T-helper 2 cell treated with Interferon-gamma antibody and Interleukin-4, amounts not matched to agents 100 ng/mL and 5 ng/mL, for 36 hours (primary cell): ENCODE measurements around the gene ZNF177. TPM values are rescaled to one million over a fixed set of nuclear protein-coding genes. Genes with fewer than 3 reads are reported as not detected.

ENCODE experiments used
- intact Hi-C: fragments of 100-400 bp; cut with micrococcal nuclease; formaldehyde crosslinking; loops from one replicate; pipeline ENCODE4 v1.15.1; 2023
- total RNA-seq: library from RNA; stranded (reverse); gene quantifications from 2 replicates; pipeline ENCODE4 v1.2.3, GENCODE V29; 2022

ZNF177 gene
- total RNA-seq, result 0.64 and 1.7 TPM in 2 replicates

- intact Hi-C loops, result no loop called here
These were observed at the start of gene ZNF177 for GRCh38 chr19:9362905-9363304. ZNF177 (plus strand) TSS chr19:9363013; CDS start chr19:9378312, 15,299 bp downstream.

DNA sequence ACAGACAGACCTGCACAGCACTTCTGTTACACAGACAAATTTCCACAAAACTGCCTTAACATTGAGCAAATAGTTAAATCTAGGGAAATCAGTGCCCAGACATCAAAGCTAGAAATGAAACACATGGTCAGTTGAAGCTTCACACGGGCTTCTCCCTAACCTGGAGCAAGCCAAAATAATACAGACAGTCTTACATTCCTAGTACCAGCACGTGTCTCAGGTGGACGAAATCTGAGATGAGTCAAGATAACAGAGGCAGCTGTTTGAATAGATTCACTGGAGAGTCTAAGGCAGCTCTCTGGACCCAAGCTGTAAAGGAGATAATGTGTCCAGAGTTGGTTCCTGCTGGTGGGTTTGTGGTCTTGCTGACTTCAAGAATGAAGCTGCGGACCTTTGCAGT lies 49.1 kb upstream of the ZNF177 start:
- intact Hi-C loops, result no loop called here

- intact Hi-C loops, result loop anchor here (5.0 kb wide), 1 partner anchor 446 kb away; the partner anchor contains the start of gene ZNF846
These were observed 41.5 kb upstream of the ZNF177 start for GRCh38 chr19:9321338-9321737.

DNA sequence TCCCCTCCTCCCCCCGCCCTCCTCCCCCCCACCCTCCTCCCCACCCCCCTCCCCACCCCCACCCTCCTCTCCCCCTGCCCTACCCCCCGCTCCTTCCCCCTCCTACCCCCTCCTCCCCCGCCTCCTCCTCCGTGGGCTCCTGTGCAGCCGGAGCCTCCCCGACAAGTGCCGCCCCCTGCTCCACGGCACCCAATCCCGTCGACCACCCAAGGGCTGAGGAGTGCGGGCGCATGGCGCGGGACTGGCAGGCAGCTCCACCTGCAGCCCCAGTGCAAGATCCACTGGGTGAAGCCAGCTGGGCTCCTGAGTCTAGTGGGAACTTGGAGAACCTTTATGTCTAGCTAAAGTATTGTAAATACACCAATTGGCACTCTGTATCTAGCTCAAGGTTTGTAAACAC lies 41.1 kb upstream of the ZNF177 start:
- intact Hi-C loops, result loop anchor here (5.0 kb wide), 1 partner anchor 446 kb away; the partner anchor contains the start of gene ZNF846

DNA sequence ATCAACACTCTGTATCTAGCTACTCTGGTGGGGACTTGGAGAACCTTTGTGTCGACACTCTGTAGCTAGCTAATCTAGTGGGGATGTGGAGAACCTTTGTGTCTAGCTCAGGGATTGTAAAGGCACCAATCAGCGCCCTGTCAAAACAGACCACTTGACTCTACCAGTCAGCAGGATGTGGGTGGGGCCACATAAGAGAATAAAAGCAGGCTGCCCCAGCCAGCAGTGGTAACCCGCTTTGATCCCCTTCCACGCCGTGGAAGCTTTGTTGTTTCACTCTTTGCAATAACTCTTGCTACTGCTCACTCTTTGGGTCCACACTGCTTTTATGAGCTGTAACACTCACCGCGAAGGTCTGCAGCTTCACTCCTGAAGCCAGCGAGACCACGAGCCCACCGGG lies 40.6 kb upstream of the ZNF177 start:
- intact Hi-C loops, result loop anchor here (5.0 kb wide), 1 partner anchor 445 kb away; the partner anchor contains the start of gene ZNF846

DNA sequence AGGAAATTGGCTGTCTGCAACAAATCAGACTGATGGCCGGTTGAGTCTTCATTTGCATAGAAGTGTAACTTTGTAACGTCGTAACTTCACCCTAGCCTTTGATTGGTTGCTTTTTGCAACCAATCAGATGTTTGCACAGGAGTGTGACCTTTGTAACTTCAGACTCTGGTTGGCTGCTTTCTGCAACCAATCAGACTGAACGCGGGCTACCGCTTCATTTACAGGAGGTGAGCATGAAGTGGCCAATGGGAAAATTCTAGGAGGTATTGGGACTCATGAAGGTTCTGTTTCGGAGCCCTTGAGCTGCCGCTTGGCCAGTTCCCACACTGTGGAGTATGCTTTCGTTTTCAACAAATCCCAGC lies 39.3 kb upstream of the ZNF177 start:
- intact Hi-C loops, result loop anchor here (5.0 kb wide), 1 partner anchor 444 kb away; the partner anchor contains the start of gene ZNF846

- intact Hi-C loops, result loop anchor here (1.0 to 5.0 kb wide), 5 partner anchors 15 to 443 kb away; partner anchors contain the start of genes ZNF121, ZNF266, ZNF317 and ZNF699
These were observed 38.8 kb upstream of the ZNF177 start, which contains the start of gene ZNF559 for GRCh38 chr19:9323919-9324583. ZNF559 (plus strand) TSS chr19:9324179; CDS start chr19:9338550, 14,371 bp downstream.

- intact Hi-C loops, result loop anchor here (1.0 to 5.0 kb wide), 5 partner anchors 15 to 443 kb away; partner anchors contain the start of genes ZNF121, ZNF266, ZNF317 and ZNF699
These were observed 38.2 kb upstream of the ZNF177 start for GRCh38 chr19:9324584-9324962.

GRCh38 chr19:9329999-9330398 lies 32.8 kb upstream of the ZNF177 start:
- intact Hi-C loops, result no loop called here

- intact Hi-C loops, result no loop called here
These were observed 20.1 kb upstream of the ZNF177 start for GRCh38 chr19:9342610-9343304.

DNA sequence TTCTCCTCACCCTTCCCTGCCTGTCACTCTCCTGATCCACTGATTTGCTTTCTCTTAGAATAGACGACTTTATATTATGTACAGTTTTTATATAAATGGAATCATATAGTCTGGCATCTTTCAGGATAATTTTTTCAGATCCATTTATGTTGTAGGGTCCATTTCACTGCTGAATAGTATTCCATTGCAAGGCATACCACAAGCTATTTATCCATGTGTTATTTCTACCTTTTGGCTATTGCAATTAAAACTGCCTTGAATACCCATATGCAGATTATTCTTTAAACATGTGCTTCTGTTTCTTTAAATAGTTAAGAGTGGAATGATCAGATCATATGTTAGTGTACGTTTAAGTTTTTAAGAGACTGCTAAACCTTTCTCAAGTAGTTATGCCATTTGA lies 17.8 kb upstream of the ZNF177 start:
- intact Hi-C loops, result no loop called here

- intact Hi-C loops, result no loop called here
These were observed 14.6 kb upstream of the ZNF177 start for GRCh38 chr19:9348253-9348652.

DNA sequence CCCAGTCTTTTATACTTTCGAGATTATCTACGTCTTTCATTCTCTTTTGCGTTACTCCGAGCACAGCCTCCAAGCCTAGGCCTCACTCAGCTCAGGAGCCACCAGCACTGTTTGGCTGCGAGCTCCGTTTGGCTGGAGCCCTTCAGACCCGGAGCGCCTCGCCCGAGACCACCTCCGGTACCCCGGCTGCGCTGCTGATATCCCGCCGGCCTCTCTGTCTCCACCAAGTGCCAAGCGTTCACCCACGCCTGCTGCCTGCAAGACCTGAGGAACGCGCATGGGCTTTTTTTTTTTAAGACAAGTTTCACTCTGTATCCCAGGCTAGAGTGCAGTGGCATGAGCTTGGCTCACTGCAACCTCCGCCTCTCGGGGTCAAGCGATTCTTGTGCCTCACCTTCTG lies 14.1 kb upstream of the ZNF177 start:
- intact Hi-C loops, result no loop called here

GRCh38 chr19:9352505-9352904 lies 10.3 kb upstream of the ZNF177 start:
- intact Hi-C loops, result no loop called here

DNA sequence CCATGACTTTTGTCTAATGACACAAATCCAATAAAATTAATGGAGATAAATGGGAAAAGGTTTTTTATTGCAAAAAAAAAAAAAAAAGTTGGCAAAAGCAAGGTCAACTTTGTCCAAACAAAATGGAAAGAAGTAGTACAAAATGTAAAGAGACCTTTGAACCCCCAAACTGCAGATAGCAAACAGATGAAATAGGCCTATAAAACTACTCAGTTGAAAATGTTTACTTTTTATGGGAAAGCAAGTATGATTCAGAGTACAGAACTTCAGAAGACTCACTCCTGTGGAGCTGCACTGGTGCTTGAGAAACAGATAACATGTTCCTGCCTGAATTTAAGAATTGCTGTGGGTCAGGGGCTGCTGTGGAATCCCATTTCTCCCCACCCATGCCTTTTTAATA lies 9.8 kb upstream of the ZNF177 start:
- intact Hi-C loops, result no loop called here

DNA sequence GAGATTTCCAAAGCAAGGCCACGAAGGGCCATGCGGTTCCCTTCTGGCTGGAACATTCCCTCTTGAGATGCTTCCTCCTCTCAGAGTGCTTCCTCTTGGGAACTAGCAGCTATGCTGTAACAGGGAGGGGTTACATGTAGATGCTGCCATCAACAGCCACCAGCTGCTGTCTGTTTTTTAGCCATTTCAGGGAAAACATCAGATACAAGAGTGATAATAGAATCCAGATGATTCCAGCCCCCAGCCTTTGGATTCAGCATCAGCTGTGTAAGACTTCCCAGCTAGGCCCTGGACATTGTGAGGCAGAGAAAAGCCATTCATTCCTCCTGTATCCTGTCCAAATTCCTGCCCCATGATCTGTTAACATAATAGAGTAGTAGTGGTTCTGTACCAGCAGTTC lies 8.2 kb upstream of the ZNF177 start:
- intact Hi-C loops, result no loop called here

DNA sequence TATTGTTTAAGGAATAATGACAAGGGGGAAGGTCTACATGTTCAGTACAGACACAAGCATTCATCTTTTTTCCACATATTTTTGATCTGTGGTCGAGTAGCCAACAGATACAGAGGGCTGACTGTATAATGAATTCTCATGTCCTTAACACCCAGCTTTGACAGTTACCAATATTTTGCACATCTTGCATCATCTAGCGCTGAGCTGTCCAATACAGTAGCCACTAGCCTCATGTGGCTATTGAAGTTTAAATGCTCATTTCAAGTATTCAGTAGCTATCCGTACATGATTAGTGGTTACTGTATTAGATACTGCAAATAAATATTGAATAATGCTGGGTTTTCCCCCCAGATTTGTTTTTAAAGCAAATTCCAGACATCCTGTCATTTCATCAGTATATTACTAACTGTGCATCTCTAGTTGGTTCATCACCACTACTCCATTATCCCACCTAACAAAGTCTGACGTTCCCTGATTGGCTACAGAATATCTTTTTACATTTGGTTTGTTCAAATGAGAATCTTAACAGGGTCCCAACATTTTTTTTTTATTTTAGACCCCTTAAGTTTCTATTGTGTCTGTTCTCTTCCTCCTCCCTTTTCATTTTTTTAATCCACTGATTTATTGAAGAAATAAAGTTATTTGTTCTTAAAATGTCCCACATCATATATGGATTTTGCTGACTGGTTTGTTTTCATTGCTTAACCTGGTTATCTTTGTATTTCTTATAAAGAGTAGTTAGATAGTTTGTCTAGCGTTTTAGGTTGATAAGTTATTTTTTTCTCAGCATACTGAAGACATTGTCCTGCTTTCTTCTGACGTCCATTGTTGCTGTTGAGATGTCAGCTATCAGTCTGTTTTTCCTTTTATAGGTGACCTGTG lies 8.2 kb downstream of the ZNF177 start:
- intact Hi-C loops, result no loop called here

DNA sequence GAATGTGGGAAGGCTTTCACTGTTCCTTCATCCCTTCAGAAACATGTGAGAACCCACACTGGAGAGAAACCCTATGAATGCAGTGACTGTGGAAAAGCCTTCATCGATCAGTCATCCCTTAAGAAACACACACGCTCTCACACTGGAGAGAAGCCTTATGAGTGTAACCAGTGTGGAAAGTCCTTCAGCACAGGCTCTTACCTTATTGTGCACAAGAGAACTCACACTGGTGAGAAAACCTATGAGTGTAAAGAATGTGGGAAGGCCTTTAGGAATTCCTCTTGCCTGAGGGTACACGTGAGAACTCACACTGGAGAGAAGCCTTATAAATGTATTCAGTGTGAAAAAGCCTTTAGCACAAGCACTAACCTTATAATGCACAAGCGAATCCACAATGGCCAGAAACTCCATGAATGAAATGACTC lies 18.6 kb downstream of the ZNF177 start:
- intact Hi-C loops, result no loop called here

- intact Hi-C loops, result no loop called here
These were observed 44.1 kb downstream of the ZNF177 start for GRCh38 chr19:9406798-9407352.

DNA sequence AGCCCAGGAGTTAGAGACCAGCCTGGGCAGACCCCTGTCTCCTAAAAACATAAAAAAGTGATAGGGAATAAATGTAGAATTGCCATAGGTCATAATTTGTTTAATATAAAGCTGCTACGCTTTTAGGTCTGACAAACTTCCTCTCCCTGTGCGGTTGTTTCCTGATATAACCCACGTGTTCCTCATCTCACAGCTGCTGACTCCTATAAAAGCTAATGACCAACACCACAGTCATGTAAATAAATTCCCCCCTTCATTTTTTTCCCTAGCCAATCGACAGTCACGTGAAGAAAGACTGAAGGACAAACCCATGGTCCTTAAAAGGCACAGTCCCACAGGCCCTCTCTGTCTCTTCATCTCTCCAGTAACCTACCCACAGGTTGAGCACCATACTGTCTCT lies 45.0 kb downstream of the ZNF177 start:
- intact Hi-C loops, result no loop called here
